ENCODE results near the gene ZNF407.

ZNF407 gene

GRCh38 chr18:75049455-75049789 lies 451.8 kb downstream of the ZNF407 start:
- peaks cover 13% of the 10 kb centered on the region for H3K4me1 ChIP-seq (ENCODE audit: insufficient read depth, low read length)
- no peak overlapping the region for H3K9ac ChIP-seq (ENCODE audit: low read depth, low read length)
- no peaks in the 10 kb centered on the region for H3K9me3 ChIP-seq (ENCODE audit: insufficient read depth, low read length, severe bottlenecking)
- no peak overlapping the region for H3K27ac ChIP-seq (ENCODE audit: low read length)
- no peaks in the 10 kb centered on the region for H3K79me2 ChIP-seq (ENCODE audit: insufficient read depth, low read length)
- ATAC-seq (ENCODE audit: insufficient read depth, low read depth): no peak
- no peaks in the 10 kb centered on the region for H3K36me3 ChIP-seq (ENCODE audit: insufficient read depth, low read length)
- no peak overlapping the region for H3K4me3 ChIP-seq (ENCODE audit: low read depth in 1 of 2, low read length in 2 of 2)
- TF ChIP-seq EZH2 (IDR thresholded peaks at IDR 0.05; ENCODE audit: borderline replicate concordance, low read depth, low read length, severe bottlenecking): no peak
- TF ChIP-seq CTCF (IDR thresholded peaks at IDR 0.05; ENCODE audit: borderline replicate concordance, extremely low read depth, low read length, poor library complexity, severe bottlenecking): no peak
- no peaks in the 10 kb centered on the region for H3K27me3 ChIP-seq (ENCODE audit: insufficient read depth, low read length, poor library complexity)
- no peak overlapping the region for H3K4me2 ChIP-seq (ENCODE audit: insufficient read depth, low read length)
- DNase-seq: no peak
- no peak overlapping the region for H2AFZ ChIP-seq (ENCODE audit: low read depth, low read length)
- no peaks in the 10 kb centered on the region for H4K20me1 ChIP-seq (ENCODE audit: insufficient read depth, low read length)

GRCh38 chr18:75051757-75052156 lies 454.1 kb downstream of the ZNF407 start:
- Histone ChIP-seq H3K9ac (ENCODE audit: low read depth, low read length) (no peak overlapping the region), H3K4me3 (ENCODE audit: low read depth in 1 of 2, low read length in 2 of 2) (no peak overlapping the region), H4K20me1 (ENCODE audit: insufficient read depth, low read length) (no peaks in the 10 kb centered on the region), H3K27ac (ENCODE audit: low read length) (no peak overlapping the region), H3K4me2 (ENCODE audit: insufficient read depth, low read length) (no peak overlapping the region), H3K79me2 (ENCODE audit: insufficient read depth, low read length) (no peaks in the 10 kb centered on the region), H3K36me3 (ENCODE audit: insufficient read depth, low read length) (no peaks in the 10 kb centered on the region), H3K27me3 (ENCODE audit: insufficient read depth, low read length, poor library complexity) (no peaks in the 10 kb centered on the region), H3K4me1 (ENCODE audit: insufficient read depth, low read length) (peaks cover 13% of the 10 kb centered on the region), H3K9me3 (ENCODE audit: insufficient read depth, low read length, severe bottlenecking) (no peaks in the 10 kb centered on the region), H2AFZ (ENCODE audit: low read depth, low read length) (no peak overlapping the region)
- TF ChIP-seq CTCF (IDR thresholded peaks at IDR 0.05; ENCODE audit: borderline replicate concordance, extremely low read depth, low read length, poor library complexity, severe bottlenecking) (no peak), EZH2 (IDR thresholded peaks at IDR 0.05; ENCODE audit: borderline replicate concordance, low read depth, low read length, severe bottlenecking) (no peak)
- no peak for DNase-seq
- ATAC-seq (ENCODE audit: insufficient read depth, low read depth): no peak

- Histone ChIP-seq H3K79me2 (ENCODE audit: insufficient read depth, low read length) (no peaks in the 10 kb centered on the region), H3K36me3 (ENCODE audit: insufficient read depth, low read length) (no peaks in the 10 kb centered on the region), H3K27ac (ENCODE audit: low read length) (no peak overlapping the region), H3K9ac (ENCODE audit: low read depth, low read length) (no peak overlapping the region), H2AFZ (ENCODE audit: low read depth, low read length) (no peak overlapping the region), H3K4me1 (ENCODE audit: insufficient read depth, low read length) (peaks cover 13% of the 10 kb centered on the region), H3K9me3 (ENCODE audit: insufficient read depth, low read length, severe bottlenecking) (no peaks in the 10 kb centered on the region), H3K4me2 (ENCODE audit: insufficient read depth, low read length) (no peak overlapping the region), H3K4me3 (ENCODE audit: low read depth in 1 of 2, low read length in 2 of 2) (no peak overlapping the region), H4K20me1 (ENCODE audit: insufficient read depth, low read length) (no peaks in the 10 kb centered on the region), H3K27me3 (ENCODE audit: insufficient read depth, low read length, poor library complexity) (no peaks in the 10 kb centered on the region)
- no peak for TF ChIP-seq EZH2 (IDR thresholded peaks at IDR 0.05; ENCODE audit: borderline replicate concordance, low read depth, low read length, severe bottlenecking)
- no peak for TF ChIP-seq CTCF (IDR thresholded peaks at IDR 0.05; ENCODE audit: borderline replicate concordance, extremely low read depth, low read length, poor library complexity, severe bottlenecking)
- ATAC-seq (ENCODE audit: insufficient read depth, low read depth) (no peak), DNase-seq (no peak)
Measured at GRCh38 chr18:75052475-75052874, 454.8 kb downstream of the ZNF407 start.

- H3K4me1 ChIP-seq (ENCODE audit: insufficient read depth, low read length): peaks cover 13% of the 10 kb centered on the region
- H2AFZ ChIP-seq (ENCODE audit: low read depth, low read length): no peak overlapping the region
- H3K9me3 ChIP-seq (ENCODE audit: insufficient read depth, low read length, severe bottlenecking): no peaks in the 10 kb centered on the region
- no peaks in the 10 kb centered on the region for H3K79me2 ChIP-seq (ENCODE audit: insufficient read depth, low read length)
- H3K36me3 ChIP-seq (ENCODE audit: insufficient read depth, low read length): no peaks in the 10 kb centered on the region
- H3K4me3 ChIP-seq (ENCODE audit: low read depth in 1 of 2, low read length in 2 of 2): no peak overlapping the region
- no peak overlapping the region for H3K9ac ChIP-seq (ENCODE audit: low read depth, low read length)
- no peak for TF ChIP-seq EZH2 (IDR thresholded peaks at IDR 0.05; ENCODE audit: borderline replicate concordance, low read depth, low read length, severe bottlenecking)
- TF ChIP-seq CTCF (IDR thresholded peaks at IDR 0.05; ENCODE audit: borderline replicate concordance, extremely low read depth, low read length, poor library complexity, severe bottlenecking): no peak
- H4K20me1 ChIP-seq (ENCODE audit: insufficient read depth, low read length): no peaks in the 10 kb centered on the region
- no peak overlapping the region for H3K27ac ChIP-seq (ENCODE audit: low read length)
- ATAC-seq (ENCODE audit: insufficient read depth, low read depth) (peak; percentile 84), DNase-seq (peak; percentile 47)
- no peaks in the 10 kb centered on the region for H3K27me3 ChIP-seq (ENCODE audit: insufficient read depth, low read length, poor library complexity)
- no peak overlapping the region for H3K4me2 ChIP-seq (ENCODE audit: insufficient read depth, low read length)
Measured at GRCh38 chr18:75053028-75053629, 455.5 kb downstream of the ZNF407 start.

Data from DND-41 (cell line).